OCI-LY1 (cell line): ENCODE results near the gene GNAO1.

Experiments used
- EZH2 ChIP-seq: fragments of 200-600 bp; sonication (generic), shearing (Covaris generic); IDR thresholded peaks from 2 replicates; pipeline ENCODE4 v1.8.0; 2017; ENCODE audit warnings: borderline replicate concordance, mixed run types, mild to moderate bottlenecking, antibody characterized with exemption, low read length, moderate library complexity, mixed read lengths
- TF ChIP-seq, protein P1 (sequence below): fragments of 200-600 bp; sonication (generic), shearing (Covaris generic); IDR thresholded peaks from 2 replicates; pipeline ENCODE4 v1.5.1; 2017; ENCODE audit warnings: mild to moderate bottlenecking, antibody characterized with exemption, low read length, moderate library complexity, mixed read lengths

DNA sequence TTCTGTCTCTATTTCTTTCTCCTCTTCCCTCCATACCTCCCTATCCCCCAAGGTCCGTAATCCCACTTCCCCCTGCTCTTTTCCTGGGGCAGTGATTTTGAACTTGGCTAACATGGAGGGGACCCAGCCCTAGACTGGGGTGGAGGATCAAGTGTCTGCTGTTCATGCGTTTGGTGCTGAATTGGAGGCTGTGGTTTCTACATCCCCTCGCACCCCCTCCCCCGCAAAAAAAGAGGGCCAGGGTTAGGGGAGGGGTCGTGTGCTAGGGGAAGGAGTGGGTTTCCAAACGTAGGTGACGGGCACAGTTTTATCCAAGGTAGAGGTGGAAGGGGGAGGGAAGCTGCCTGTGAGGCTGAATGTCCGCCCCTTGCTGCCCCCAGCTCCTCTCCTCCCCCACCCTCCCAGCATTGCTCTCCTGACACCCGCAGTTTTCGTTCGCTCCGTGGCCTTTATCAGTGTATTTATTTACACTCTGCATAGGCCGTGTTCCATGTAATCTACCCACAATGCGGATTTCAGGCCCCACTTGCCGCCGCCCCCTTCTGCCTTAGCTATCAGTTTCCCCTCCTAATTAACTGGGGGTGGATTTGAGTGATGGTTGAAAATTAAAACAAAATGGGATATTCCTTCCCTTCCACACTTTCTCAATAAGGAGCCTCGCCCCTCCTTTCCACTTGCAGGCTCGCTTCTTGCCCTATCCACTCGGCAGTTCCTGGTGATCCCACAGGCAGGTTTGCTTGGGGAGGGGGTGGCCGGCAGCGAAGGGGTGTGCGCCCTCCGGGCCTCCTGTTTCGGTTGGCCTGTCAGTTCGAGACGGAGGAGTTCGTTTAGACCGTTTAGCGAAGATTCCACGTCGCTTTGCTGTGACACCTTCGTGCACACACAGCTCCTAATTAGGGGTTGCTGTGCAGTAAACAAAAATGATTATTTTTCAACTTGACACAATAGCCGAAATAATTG lies 2.0 kb downstream of the GNAO1 start:
- TF ChIP-seq, protein P1, sequence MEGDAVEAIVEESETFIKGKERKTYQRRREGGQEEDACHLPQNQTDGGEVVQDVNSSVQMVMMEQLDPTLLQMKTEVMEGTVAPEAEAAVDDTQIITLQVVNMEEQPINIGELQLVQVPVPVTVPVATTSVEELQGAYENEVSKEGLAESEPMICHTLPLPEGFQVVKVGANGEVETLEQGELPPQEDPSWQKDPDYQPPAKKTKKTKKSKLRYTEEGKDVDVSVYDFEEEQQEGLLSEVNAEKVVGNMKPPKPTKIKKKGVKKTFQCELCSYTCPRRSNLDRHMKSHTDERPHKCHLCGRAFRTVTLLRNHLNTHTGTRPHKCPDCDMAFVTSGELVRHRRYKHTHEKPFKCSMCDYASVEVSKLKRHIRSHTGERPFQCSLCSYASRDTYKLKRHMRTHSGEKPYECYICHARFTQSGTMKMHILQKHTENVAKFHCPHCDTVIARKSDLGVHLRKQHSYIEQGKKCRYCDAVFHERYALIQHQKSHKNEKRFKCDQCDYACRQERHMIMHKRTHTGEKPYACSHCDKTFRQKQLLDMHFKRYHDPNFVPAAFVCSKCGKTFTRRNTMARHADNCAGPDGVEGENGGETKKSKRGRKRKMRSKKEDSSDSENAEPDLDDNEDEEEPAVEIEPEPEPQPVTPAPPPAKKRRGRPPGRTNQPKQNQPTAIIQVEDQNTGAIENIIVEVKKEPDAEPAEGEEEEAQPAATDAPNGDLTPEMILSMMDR, result no peak
- TF ChIP-seq EZH2, result no peak
